ENCODE data around the gene TJP1. TPM values are rescaled to one million over a fixed set of nuclear protein-coding genes. Genes with fewer than 3 reads are reported as not detected.
"Not testable (repeated sequence)": the region's sequence is repeated elsewhere in the genome, so short reads cannot be mapped to it uniquely, and the experiment has no call there.

Gene TJP1
- total and polyA plus RNA-seq, 9 donors: 36.0 to 57.6 (median 43.4) TPM

- WGBS (ENCODE audit: insufficient coverage): 83% methylated on average over 5 of the region's 8 CpGs
Observed at GRCh38 chr15:29711531-29711930, 110.7 kb downstream of the TJP1 start.

GRCh38 chr15:29708519-29708918 is 113.7 kb downstream of the TJP1 start:
- peaks cover 49% of the 10 kb centered on the region for H3K36me3 ChIP-seq (ENCODE audit: control insufficient read depth, insufficient read depth, low read length)
- WGBS (ENCODE audit: insufficient coverage): 97% methylated on average over 4 of the region's 4 CpGs

More at GRCh38 chr15:29711531-29711930, 110.7 kb downstream of the TJP1 start:
- H3K27ac ChIP-seq (ENCODE audit: low read length): no peak overlapping the region
- H3K4me3 ChIP-seq (ENCODE audit: low read length): no peak overlapping the region
- H3K9me3 ChIP-seq (replicated peaks; ENCODE audit: control insufficient read depth, low read depth, low read length): no peaks in the 10 kb centered on the region
- no peaks in the 10 kb centered on the region for H3K27me3 ChIP-seq (ENCODE audit: control insufficient read depth, insufficient read depth, low read length)
- no peak for DNase-seq
- no peaks in the 10 kb centered on the region for H3K4me1 ChIP-seq (ENCODE audit: control insufficient read depth, insufficient read depth, low read length)
- peaks cover 48% of the 10 kb centered on the region for H3K36me3 ChIP-seq (ENCODE audit: control insufficient read depth, insufficient read depth, low read length)

GRCh38 chr15:29704950-29705597 is 117.2 kb downstream of the TJP1 start:
- no peak for DNase-seq
- peaks cover 54% of the 10 kb centered on the region for H3K36me3 ChIP-seq (ENCODE audit: control insufficient read depth, insufficient read depth, low read length)
- 84% methylated on average over 4 of the region's 6 CpGs for WGBS (ENCODE audit: insufficient coverage)
- no peaks in the 10 kb centered on the region for H3K9me3 ChIP-seq (replicated peaks; ENCODE audit: control insufficient read depth, low read depth, low read length)
- no peaks in the 10 kb centered on the region for H3K4me1 ChIP-seq (ENCODE audit: control insufficient read depth, insufficient read depth, low read length)
- no peak overlapping the region for H3K4me3 ChIP-seq (ENCODE audit: low read length)
- no peak overlapping the region for H3K27ac ChIP-seq (ENCODE audit: low read length)
- H3K27me3 ChIP-seq (ENCODE audit: control insufficient read depth, insufficient read depth, low read length): no peaks in the 10 kb centered on the region

More at GRCh38 chr15:29708519-29708918, 113.7 kb downstream of the TJP1 start:
- H3K27ac ChIP-seq (ENCODE audit: low read length): no peak overlapping the region
- no peaks in the 10 kb centered on the region for H3K27me3 ChIP-seq (ENCODE audit: control insufficient read depth, insufficient read depth, low read length)
- H3K4me3 ChIP-seq (ENCODE audit: low read length): no peak overlapping the region
- H3K9me3 ChIP-seq (replicated peaks; ENCODE audit: control insufficient read depth, low read depth, low read length): no peaks in the 10 kb centered on the region
- no peak for DNase-seq
- H3K4me1 ChIP-seq (ENCODE audit: control insufficient read depth, insufficient read depth, low read length): no peaks in the 10 kb centered on the region

- WGBS (ENCODE audit: insufficient coverage): no CpG with 5 or more reads among the region's 5 CpGs
Observed at GRCh38 chr15:29701151-29701550, 121.1 kb downstream of the TJP1 start.

GRCh38 chr15:29700296-29700695 is 122.0 kb downstream of the TJP1 start:
- H3K9me3 ChIP-seq (replicated peaks; ENCODE audit: control insufficient read depth, low read depth, low read length): no peaks in the 10 kb centered on the region
- no peak for DNase-seq
- H3K4me1 ChIP-seq (ENCODE audit: control insufficient read depth, insufficient read depth, low read length): no peaks in the 10 kb centered on the region
- H3K27ac ChIP-seq (ENCODE audit: low read length): no peak overlapping the region
- H3K4me3 ChIP-seq (ENCODE audit: low read length): no peak overlapping the region
- H3K27me3 ChIP-seq (ENCODE audit: control insufficient read depth, insufficient read depth, low read length): no peaks in the 10 kb centered on the region
- peaks cover 30% of the 10 kb centered on the region for H3K36me3 ChIP-seq (ENCODE audit: control insufficient read depth, insufficient read depth, low read length)
- no CpG with 5 or more reads among the region's 3 CpGs for WGBS (ENCODE audit: insufficient coverage)

More at GRCh38 chr15:29701151-29701550, 121.1 kb downstream of the TJP1 start:
- no peaks in the 10 kb centered on the region for H3K27me3 ChIP-seq (ENCODE audit: control insufficient read depth, insufficient read depth, low read length)
- H3K4me3 ChIP-seq (ENCODE audit: low read length): no peak overlapping the region
- peaks cover 33% of the 10 kb centered on the region for H3K36me3 ChIP-seq (ENCODE audit: control insufficient read depth, insufficient read depth, low read length)
- H3K9me3 ChIP-seq (replicated peaks; ENCODE audit: control insufficient read depth, low read depth, low read length): no peaks in the 10 kb centered on the region
- no peaks in the 10 kb centered on the region for H3K4me1 ChIP-seq (ENCODE audit: control insufficient read depth, insufficient read depth, low read length)
- no peak overlapping the region for H3K27ac ChIP-seq (ENCODE audit: low read length)
- DNase-seq: no peak

- peaks cover 25% of the 10 kb centered on the region for H3K36me3 ChIP-seq (ENCODE audit: control insufficient read depth, insufficient read depth, low read length)
- 87% methylated on average over 7 of the region's 8 CpGs for WGBS (ENCODE audit: insufficient coverage)
Observed at GRCh38 chr15:29699791-29700190, 122.5 kb downstream of the TJP1 start.

GRCh38 chr15:29698030-29698701 is 124.1 kb downstream of the TJP1 start:
- Histone ChIP-seq H3K4me1 (ENCODE audit: control insufficient read depth, insufficient read depth, low read length) (no peaks in the 10 kb centered on the region), H3K4me3 (ENCODE audit: low read length) (no peak overlapping the region), H3K27ac (ENCODE audit: low read length) (no peak overlapping the region), H3K9me3 (replicated peaks; ENCODE audit: control insufficient read depth, low read depth, low read length) (no peaks in the 10 kb centered on the region), H3K36me3 (ENCODE audit: control insufficient read depth, insufficient read depth, low read length) (peaks cover 18% of the 10 kb centered on the region), H3K27me3 (ENCODE audit: control insufficient read depth, insufficient read depth, low read length) (no peaks in the 10 kb centered on the region)
- WGBS (ENCODE audit: insufficient coverage): 73% methylated on average over 11 of the region's 12 CpGs
- no peak for DNase-seq

More at GRCh38 chr15:29699791-29700190, 122.5 kb downstream of the TJP1 start:
- H3K9me3 ChIP-seq (replicated peaks; ENCODE audit: control insufficient read depth, low read depth, low read length): no peaks in the 10 kb centered on the region
- no peaks in the 10 kb centered on the region for H3K4me1 ChIP-seq (ENCODE audit: control insufficient read depth, insufficient read depth, low read length)
- no peak for DNase-seq
- H3K4me3 ChIP-seq (ENCODE audit: low read length): no peak overlapping the region
- no peaks in the 10 kb centered on the region for H3K27me3 ChIP-seq (ENCODE audit: control insufficient read depth, insufficient read depth, low read length)
- no peak overlapping the region for H3K27ac ChIP-seq (ENCODE audit: low read length)

- no peak overlapping the region for H3K27ac ChIP-seq (ENCODE audit: low read length)
- H3K36me3 ChIP-seq (ENCODE audit: control insufficient read depth, insufficient read depth, low read length): peaks cover 14% of the 10 kb centered on the region
- no peak overlapping the region for H3K4me3 ChIP-seq (ENCODE audit: low read length)
- no peaks in the 10 kb centered on the region for H3K4me1 ChIP-seq (ENCODE audit: control insufficient read depth, insufficient read depth, low read length)
- H3K27me3 ChIP-seq (ENCODE audit: control insufficient read depth, insufficient read depth, low read length): no peaks in the 10 kb centered on the region
- no peaks in the 10 kb centered on the region for H3K9me3 ChIP-seq (replicated peaks; ENCODE audit: control insufficient read depth, low read depth, low read length)
- WGBS (ENCODE audit: insufficient coverage): 73% methylated on average over 11 of the region's 15 CpGs
- DNase-seq: no peak
Observed at GRCh38 chr15:29696950-29697738, 125.1 kb downstream of the TJP1 start.

- 91% methylated on average over 7 of the region's 7 CpGs for WGBS (ENCODE audit: insufficient coverage)
- H3K9me3 ChIP-seq (replicated peaks; ENCODE audit: control insufficient read depth, low read depth, low read length); H3K4me3 ChIP-seq (ENCODE audit: low read length); H3K27me3 ChIP-seq (ENCODE audit: control insufficient read depth, insufficient read depth, low read length); H3K27ac ChIP-seq (ENCODE audit: low read length); H3K4me1 ChIP-seq (ENCODE audit: control insufficient read depth, insufficient read depth, low read length); DNase-seq: not testable (repeated sequence)
- peaks cover 10% of the 10 kb centered on the region for H3K36me3 ChIP-seq (ENCODE audit: control insufficient read depth, insufficient read depth, low read length)
Observed at GRCh38 chr15:29696506-29696905, 125.8 kb downstream of the TJP1 start.

Measured in muscle of leg (tissue), 11 donors.